Subcutaneous abdominal adipose tissue (tissue), 5 donors: ENCODE data around the gene GPR82.
"Not testable (repeated sequence)": the region's sequence is repeated elsewhere in the genome, so short reads cannot be mapped to it uniquely, and the experiment has no call there.

Source experiments
- H3K27ac ChIP-seq: one replicate; pipeline ENCODE4 v1.7.0; 2013; ENCODE audit warnings: low read depth, mild to moderate bottlenecking, inconsistent platforms, low read length, moderate library complexity
- H3K27me3 ChIP-seq, 5 donors: one replicate each; pipeline ENCODE4 v1.7.0; 2013; ENCODE audit warnings: low read length in 5 of 5, inconsistent platforms in 1 of 5; ENCODE audit not compliant: control insufficient read depth in 5 of 5, insufficient read depth in 4 of 5
- H3K36me3 ChIP-seq, 5 donors: one replicate each; pipeline ENCODE4 v1.7.0; 2013; ENCODE audit warnings: low read length in 5 of 5; ENCODE audit not compliant: control insufficient read depth in 5 of 5, insufficient read depth in 5 of 5
- H3K4me1 ChIP-seq, 5 donors: one replicate each; pipeline ENCODE4 v1.7.0; 2013; ENCODE audit warnings: low read length in 5 of 5, mild to moderate bottlenecking in 3 of 5, moderate library complexity in 1 of 5; ENCODE audit not compliant: control insufficient read depth in 5 of 5, insufficient read depth in 5 of 5
- H3K4me3 ChIP-seq, 5 donors: one replicate each; pipeline ENCODE4 v1.7.0; 2013; ENCODE audit warnings: low read length in 5 of 5, low read depth in 1 of 5
- H3K9ac ChIP-seq, 5 donors: one replicate each; pipeline ENCODE4 v1.7.0; 2013; ENCODE audit warnings: low read length in 5 of 5, mild to moderate bottlenecking in 4 of 5, moderate library complexity in 3 of 5
- H3K9me3 ChIP-seq, 5 donors: one replicate each; pipeline ENCODE4 v1.7.0; 2013; ENCODE audit warnings: low read length in 5 of 5; ENCODE audit not compliant: control insufficient read depth in 5 of 5
- donor health status: healthy.
- donor health status: healthy.
- donor health status: healthy.
- donor health status: healthy.
- donor health status: healthy.

GPR82 gene

GRCh38 chrX:41718481-41719235 lies 5.3 kb upstream of the GPR82 start:
- H3K27me3 ChIP-seq = peaks cover 0 to 9% (median 3%) of the 10 kb centered on the region in 5 donors
- H3K9ac ChIP-seq = no peak overlapping the region
- no peak overlapping the region for H3K4me3 ChIP-seq
- no peak overlapping the region for H3K27ac ChIP-seq
- H3K4me1 ChIP-seq = peaks cover 0 to 12% (median 6%) of the 10 kb centered on the region in 5 donors
- H3K36me3 ChIP-seq = no peaks in the 10 kb centered on the region
- H3K9me3 ChIP-seq = peaks cover 0 to 21% (median 6%) of the 10 kb centered on the region in 5 donors

- not testable (repeated sequence) for H3K27ac ChIP-seq
Measured at GRCh38 chrX:41719610-41720009, 4.4 kb upstream of the GPR82 start.

GRCh38 chrX:41720125-41720779 lies 3.7 kb upstream of the GPR82 start:
- H3K27ac ChIP-seq = no peak overlapping the region
- no peak overlapping the region for H3K9ac ChIP-seq
- no peak overlapping the region for H3K4me3 ChIP-seq
- peaks cover 0 to 16% (median 8%) of the 10 kb centered on the region in 5 donors for H3K4me1 ChIP-seq
- peaks cover 0 to 9% (median 3%) of the 10 kb centered on the region in 5 donors for H3K27me3 ChIP-seq
- H3K9me3 ChIP-seq = peaks cover 0 to 21% (median 6%) of the 10 kb centered on the region in 5 donors
- H3K36me3 ChIP-seq = no peaks in the 10 kb centered on the region

More at GRCh38 chrX:41719610-41720009, 4.4 kb upstream of the GPR82 start:
- not testable (repeated sequence) for H3K9ac ChIP-seq, H3K4me3 ChIP-seq, H3K27me3 ChIP-seq, H3K36me3 ChIP-seq
- Histone ChIP-seq H3K4me1 (peaks cover 0 to 16% (median 8%) of the 10 kb centered on the region in 5 donors), H3K9me3 (peaks cover 0 to 21% (median 6%) of the 10 kb centered on the region in 5 donors)

- Histone ChIP-seq H3K36me3 (no peaks in the 10 kb centered on the region), H3K27me3 (peaks cover 0 to 9% (median 3%) of the 10 kb centered on the region in 5 donors), H3K27ac (no peak overlapping the region), H3K9ac (no peak overlapping the region), H3K4me3 (no peak overlapping the region), H3K9me3 (peaks cover 0 to 21% (median 6%) of the 10 kb centered on the region in 5 donors), H3K4me1 (peaks cover 0 to 16% (median 8%) of the 10 kb centered on the region in 5 donors)
Measured at GRCh38 chrX:41721590-41721989, 2.4 kb upstream of the GPR82 start.

GRCh38 chrX:41722214-41722613 lies 1.8 kb upstream of the GPR82 start:
- no peaks in the 10 kb centered on the region for H3K36me3 ChIP-seq
- no peak overlapping the region for H3K9ac ChIP-seq
- peaks cover 0 to 15% (median 6%) of the 10 kb centered on the region in 5 donors for H3K9me3 ChIP-seq
- no peak overlapping the region for H3K27ac ChIP-seq
- H3K4me1 ChIP-seq = peaks cover 0 to 16% (median 8%) of the 10 kb centered on the region in 5 donors
- peaks cover 0 to 9% (median 3%) of the 10 kb centered on the region in 5 donors for H3K27me3 ChIP-seq
- no peak overlapping the region for H3K4me3 ChIP-seq

GRCh38 chrX:41722816-41723618 lies 964 bp upstream of the GPR82 start:
- H3K36me3 ChIP-seq = no peaks in the 10 kb centered on the region
- H3K9ac ChIP-seq = no peak overlapping the region
- H3K4me3 ChIP-seq = no peak overlapping the region
- H3K9me3 ChIP-seq = peaks cover 0 to 7% (median 6%) of the 10 kb centered on the region in 5 donors
- no peak overlapping the region for H3K27ac ChIP-seq
- peaks cover 0 to 9% (median 3%) of the 10 kb centered on the region in 5 donors for H3K27me3 ChIP-seq
- peaks cover 0 to 16% (median 8%) of the 10 kb centered on the region in 5 donors for H3K4me1 ChIP-seq

GRCh38 chrX:41728125-41728524 lies 4.1 kb downstream of the GPR82 start:
- H3K4me1 ChIP-seq = peaks cover 0 to 9% (median 5%) of the 10 kb centered on the region in 5 donors
- H3K4me3 ChIP-seq = no peak overlapping the region
- H3K9ac ChIP-seq = no peak overlapping the region
- H3K36me3 ChIP-seq = no peaks in the 10 kb centered on the region
- no peaks in the 10 kb centered on the region for H3K9me3 ChIP-seq
- H3K27ac ChIP-seq = no peak overlapping the region
- H3K27me3 ChIP-seq = peaks cover 0 to 3% (median 0%) of the 10 kb centered on the region in 5 donors

GRCh38 chrX:41730081-41730480 lies 6.1 kb downstream of the GPR82 start:
- Histone ChIP-seq H3K27me3 (peaks cover 0 to 3% (median 0%) of the 10 kb centered on the region in 5 donors), H3K4me1 (peaks cover 0 to 10% (median 4%) of the 10 kb centered on the region in 5 donors), H3K9ac (no peak overlapping the region), H3K36me3 (no peaks in the 10 kb centered on the region), H3K4me3 (no peak overlapping the region), H3K27ac (no peak overlapping the region), H3K9me3 (no peaks in the 10 kb centered on the region)

GRCh38 chrX:41732260-41732659 lies 8.3 kb downstream of the GPR82 start:
- H3K27ac ChIP-seq = no peak overlapping the region
- H3K9ac ChIP-seq = no peak overlapping the region
- peaks cover 0 to 8% (median 0%) of the 10 kb centered on the region in 5 donors for H3K27me3 ChIP-seq
- H3K9me3 ChIP-seq = no peaks in the 10 kb centered on the region
- H3K4me1 ChIP-seq = peaks cover 0 to 10% (median 4%) of the 10 kb centered on the region in 5 donors
- H3K36me3 ChIP-seq = no peaks in the 10 kb centered on the region
- no peak overlapping the region for H3K4me3 ChIP-seq
